Endothelial cell (in vitro differentiated cells): ENCODE data around the gene SRSF5. TPM values are rescaled to one million over a fixed set of nuclear protein-coding genes. Genes with fewer than 3 reads are reported as not detected.
A peak's percentile ranks its signal among the peaks of the same experiment; 100 is the strongest.
"Not testable (repeated sequence)": the region's sequence is repeated elsewhere in the genome, so short reads cannot be mapped to it uniquely, and the experiment has no call there.

Experiments
- DNase-seq: peaks from one replicate; pipeline ENCODE4 v3.0.0; 2021; ENCODE audit warnings: low spot score
- H3K27ac Mint-ChIP-seq: one replicate; pipeline ENCODE4 v1.8.0; 2021; ENCODE audit warnings: mixed read lengths, inconsistent platforms; ENCODE audit not compliant: unreplicated experiment
- H3K27me3 Mint-ChIP-seq: one replicate; pipeline ENCODE4 v1.8.0; 2021; ENCODE audit warnings: mild to moderate bottlenecking, moderate library complexity, mixed read lengths, inconsistent platforms; ENCODE audit not compliant: unreplicated experiment
- H3K36me3 Mint-ChIP-seq: one replicate; pipeline ENCODE4 v1.8.0; 2021; ENCODE audit warnings: mild to moderate bottlenecking, low read depth, mixed read lengths, inconsistent platforms; ENCODE audit not compliant: unreplicated experiment
- H3K4me1 Mint-ChIP-seq: one replicate; pipeline ENCODE4 v1.8.0; 2021; ENCODE audit warnings: mild to moderate bottlenecking, mixed read lengths, inconsistent platforms; ENCODE audit not compliant: unreplicated experiment
- H3K4me3 Mint-ChIP-seq: one replicate; pipeline ENCODE4 v1.8.0; 2021; ENCODE audit warnings: mild to moderate bottlenecking, mixed read lengths, inconsistent platforms; ENCODE audit not compliant: unreplicated experiment
- H3K9me3 Mint-ChIP-seq: one replicate; pipeline ENCODE4 v1.8.0; 2021; ENCODE audit warnings: mixed read lengths, inconsistent platforms; ENCODE audit not compliant: unreplicated experiment
- CTCF ChIP-seq: fragments of 200-600 bp; sonication (generic); IDR thresholded peaks from one replicate; pipeline ENCODE4 v1.5.0; 2021; ENCODE audit warnings: antibody characterized with exemption; ENCODE audit not compliant: unreplicated experiment
- long read RNA-seq: library from polyadenylated mRNA; unstranded; transcript quantifications from one replicate; pipeline ENCODE4 v2.0.0, GENCODE V29; 2020; ENCODE audit not compliant: unreplicated experiment
- total RNA-seq: library from RNA; stranded (reverse); fragmentation: NEBNext Ultra II Directional; extraction: Animal tissue kit (Norgen Biotek cat#: 25700); gene quantifications from one replicate; pipeline ENCODE4 v1.2.1, GENCODE V29; 2021; ENCODE audit not compliant: unreplicated experiment

The SRSF5 gene
- total RNA-seq, result 241 TPM
- long read RNA-seq, transcript SRSF5-217 (8 exons, 1,500 nt), result major isoform, 36 of 78 reads
- long read RNA-seq, partial matches to known transcripts, result 8 of 78 reads
- long read RNA-seq, other reads (novel, unspliced or antisense), result 32 of 78 reads

- peak within 1 kb of the TSS; percentile 100 for H3K27ac Mint-ChIP-seq
- H3K36me3 Mint-ChIP-seq, result peaks cover 36% of the 10 kb centered on the region
- DNase-seq, result peak; percentile 92
- H3K4me3 Mint-ChIP-seq, result peak within 1 kb of the TSS; percentile 98
- peaks cover 25% of the 10 kb centered on the region for H3K4me1 Mint-ChIP-seq
- peaks cover 23% of the 10 kb centered on the region for H3K27me3 Mint-ChIP-seq
- TF ChIP-seq CTCF, result no peak
- H3K9me3 Mint-ChIP-seq, result no peaks in the 10 kb centered on the region
Observed at GRCh38 chr14:69766984-69767368, at the start of gene SRSF5. SRSF5 (plus strand) TSS chr14:69767142; CDS start chr14:69768157, 1,015 bp downstream.

- H3K27ac Mint-ChIP-seq, DNase-seq, H3K36me3 Mint-ChIP-seq, H3K4me3 Mint-ChIP-seq, H3K9me3 Mint-ChIP-seq: not testable (repeated sequence)
- peaks cover 21% of the 10 kb centered on the region for H3K27me3 Mint-ChIP-seq
- H3K4me1 Mint-ChIP-seq, result peaks cover 60% of the 10 kb centered on the region
Observed at GRCh38 chr14:69718614-69719013, 48.3 kb upstream of the SRSF5 start.

GRCh38 chr14:69719501-69719951, 47.4 kb upstream of the SRSF5 start:
- Mint-ChIP-seq H3K27me3 (peaks cover 17% of the 10 kb centered on the region), H3K4me3 (no peak overlapping the region), H3K4me1 (peaks cover 51% of the 10 kb centered on the region), H3K27ac (peak overlapping the region; percentile 77), H3K9me3 (no peaks in the 10 kb centered on the region), H3K36me3 (peaks cover 8% of the 10 kb centered on the region)
- peak; percentile 39 for DNase-seq
- TF ChIP-seq CTCF, result no peak

GRCh38 chr14:69720912-69721311, 46.0 kb upstream of the SRSF5 start:
- Mint-ChIP-seq H3K27ac (no peak overlapping the region), H3K9me3 (no peaks in the 10 kb centered on the region), H3K27me3 (peaks cover 11% of the 10 kb centered on the region), H3K36me3 (peaks cover 2% of the 10 kb centered on the region), H3K4me3 (no peak overlapping the region), H3K4me1 (peaks cover 48% of the 10 kb centered on the region)
- TF ChIP-seq CTCF, result no peak
- no peak for DNase-seq

GRCh38 chr14:69726761-69727511, 40.0 kb upstream of the SRSF5 start:
- TF ChIP-seq CTCF, result peak; percentile 96
- Mint-ChIP-seq H3K27me3 (peaks cover 1% of the 10 kb centered on the region), H3K36me3 (no peaks in the 10 kb centered on the region), H3K4me3 (no peak overlapping the region), H3K27ac (no peak overlapping the region), H3K4me1 (peaks cover 18% of the 10 kb centered on the region), H3K9me3 (no peaks in the 10 kb centered on the region)
- peak; percentile 88 for DNase-seq
